HEK293 (cell line): Measurements from ENCODE around the gene SPACA6.

Experiments
- CTCF ChIA-PET: fragments of 350-600 bp; formaldehyde crosslinking; extraction: SDS; loops from one replicate; lab custom pipeline; 2021; ENCODE audit warnings: antibody characterized with exemption; lab: Yijun Ruan, JAX
- POLR2A ChIA-PET: fragments of 300-600 bp; formaldehyde crosslinking; extraction: SDS; loops from one replicate; lab custom pipeline; 2020; ENCODE audit warnings: antibody characterized with exemption, inconsistent platforms; lab: Yijun Ruan, JAX
- H3K27ac ChIP-seq: fragments of 200-500 bp; sonication (Bioruptor generic); 2 replicates; pipeline ENCODE4 v1.5.1; 2014; ENCODE audit warnings: low read depth, low read length, control low read depth, inconsistent platforms; ENCODE audit errors: extremely low read depth
- H3K36me3 ChIP-seq, 2 experiments: fragments of 200-500 bp in 1 of 2; sonication (Bioruptor generic) in 1 of 2; 1 replicate in 1 of 2; 2 replicates in 1 of 2; pipeline ENCODE4 v1.5.1; 2014 to 2017; ENCODE audit warnings: inconsistent platforms in 2 of 2, low read length in 2 of 2; ENCODE audit not compliant: control insufficient read depth in 2 of 2, insufficient read depth in 1 of 2
- H3K4me1 ChIP-seq: fragments of 200-500 bp; sonication (Bioruptor generic); 2 replicates; pipeline ENCODE4 v1.5.1; 2014; ENCODE audit warnings: mild to moderate bottlenecking, low read length, inconsistent platforms; ENCODE audit not compliant: control insufficient read depth, insufficient read depth
- H3K4me3 ChIP-seq: 2 replicates; pipeline ENCODE4 v1.5.1; 2011; ENCODE audit warnings: low read depth, mild to moderate bottlenecking, control low read depth, low read length, moderate library complexity
- H3K9me3 ChIP-seq: fragments of 200-500 bp; sonication (Bioruptor generic); 2 replicates; pipeline ENCODE4 v1.5.1; 2014; ENCODE audit warnings: low read depth, low read length, inconsistent platforms; ENCODE audit not compliant: control insufficient read depth, insufficient read depth
- KLF16 ChIP-seq: fragments of 450-650 bp; formaldehyde crosslinking; IDR thresholded peaks from 2 replicates; pipeline ENCODE4 v1.5.1; 2017; ENCODE audit warnings: missing biosample characterization, missing genetic modification characterization
- KLF7 ChIP-seq: fragments of 450-650 bp; formaldehyde crosslinking; IDR thresholded peaks from 2 replicates; pipeline ENCODE4 v1.5.1; 2016; ENCODE audit warnings: missing biosample characterization, missing genetic modification characterization, borderline replicate concordance
- MZF1 ChIP-seq: fragments of 450-650 bp; formaldehyde crosslinking; IDR thresholded peaks from 2 replicates; pipeline ENCODE4 v1.5.1; 2017; ENCODE audit warnings: missing biosample characterization, missing genetic modification characterization, borderline replicate concordance
- REPIN1 ChIP-seq: fragments of 450-650 bp; formaldehyde crosslinking; IDR thresholded peaks from 2 replicates; pipeline ENCODE4 v1.5.1; 2017; ENCODE audit warnings: missing biosample characterization, missing genetic modification characterization, low read depth
- SETDB1 ChIP-seq: IDR thresholded peaks from one replicate; pipeline ENCODE4 v1.6.1; 2017; ENCODE audit warnings: mild to moderate bottlenecking, low read length, moderate library complexity, mixed read lengths; ENCODE audit not compliant: insufficient read length
- ZIC2 ChIP-seq: fragments of 450-650 bp; formaldehyde crosslinking; IDR thresholded peaks from 2 replicates; pipeline ENCODE4 v1.5.1; 2016; ENCODE audit warnings: missing biosample characterization, missing genetic modification characterization
- ZNF112 ChIP-seq: fragments of 450-650 bp; formaldehyde crosslinking; IDR thresholded peaks from 2 replicates; pipeline ENCODE4 v1.5.0; 2017; ENCODE audit warnings: missing biosample characterization, missing genetic modification characterization
- ZNF169 ChIP-seq: fragments of 450-650 bp; formaldehyde crosslinking; IDR thresholded peaks from 2 replicates; pipeline ENCODE4 v1.5.1; 2016; ENCODE audit warnings: missing biosample characterization, missing genetic modification characterization
- ZNF175 ChIP-seq: fragments of 450-650 bp; formaldehyde crosslinking; IDR thresholded peaks from 2 replicates; pipeline ENCODE4 v1.5.1; 2016; ENCODE audit warnings: missing biosample characterization, missing genetic modification characterization
- ZNF19 ChIP-seq: fragments of 450-650 bp; formaldehyde crosslinking; IDR thresholded peaks from 2 replicates; pipeline ENCODE4; 2016; ENCODE audit warnings: missing biosample characterization, missing genetic modification characterization, low read depth
- ZNF211 ChIP-seq: fragments of 450-650 bp; formaldehyde crosslinking; IDR thresholded peaks from 2 replicates; pipeline ENCODE4 v1.5.1; 2016; ENCODE audit warnings: low read depth, missing biosample characterization, missing genetic modification characterization
- ZNF311 ChIP-seq: fragments of 450-650 bp; formaldehyde crosslinking; IDR thresholded peaks from 2 replicates; pipeline ENCODE4 v1.5.1; 2017; ENCODE audit warnings: missing biosample characterization, missing genetic modification characterization, borderline replicate concordance
- ZNF324 ChIP-seq: fragments of 450-650 bp; formaldehyde crosslinking; IDR thresholded peaks from 2 replicates; pipeline ENCODE4 v1.5.1; 2016; ENCODE audit warnings: missing biosample characterization, missing genetic modification characterization
- ZNF366 ChIP-seq: fragments of 450-650 bp; formaldehyde crosslinking; conservative IDR thresholded peaks from 2 replicates; pipeline ENCODE4 v1.5.1; 2016; ENCODE audit warnings: missing biosample characterization, missing genetic modification characterization
- ZNF416 ChIP-seq: fragments of 450-650 bp; formaldehyde crosslinking; IDR thresholded peaks from 2 replicates; pipeline ENCODE4 v1.5.1; 2016; ENCODE audit warnings: missing biosample characterization, missing genetic modification characterization
- ZNF423 ChIP-seq: fragments of 450-650 bp; formaldehyde crosslinking; IDR thresholded peaks from 2 replicates; pipeline ENCODE4 v1.5.1; 2016; ENCODE audit warnings: missing biosample characterization, missing genetic modification characterization
- ZNF530 ChIP-seq: fragments of 450-650 bp; formaldehyde crosslinking; IDR thresholded peaks from 2 replicates; pipeline ENCODE4 v1.5.1; 2016; ENCODE audit warnings: low read depth, missing biosample characterization, missing genetic modification characterization
- ZNF555 ChIP-seq: fragments of 450-650 bp; formaldehyde crosslinking; conservative IDR thresholded peaks from 2 replicates; pipeline ENCODE4 v1.5.1; 2017; ENCODE audit warnings: missing biosample characterization, mild to moderate bottlenecking, missing genetic modification characterization, inconsistent platforms
- ZNF664 ChIP-seq: fragments of 450-650 bp; formaldehyde crosslinking; IDR thresholded peaks from 2 replicates; pipeline ENCODE4 v1.5.1; 2016; ENCODE audit warnings: missing biosample characterization, missing genetic modification characterization
- ZNF701 ChIP-seq: fragments of 450-650 bp; formaldehyde crosslinking; IDR thresholded peaks from 2 replicates; pipeline ENCODE4 v1.5.1; 2016; ENCODE audit warnings: missing biosample characterization, missing genetic modification characterization
- ZSCAN23 ChIP-seq: fragments of 450-650 bp; formaldehyde crosslinking; IDR thresholded peaks from 2 replicates; pipeline ENCODE4 v1.5.1; 2016; ENCODE audit warnings: missing biosample characterization, missing genetic modification characterization
- ZXDB ChIP-seq: fragments of 450-650 bp; formaldehyde crosslinking; IDR thresholded peaks from 2 replicates; pipeline ENCODE4 v1.5.1; 2016; ENCODE audit warnings: missing biosample characterization, missing genetic modification characterization
- TF ChIP-seq, protein P1 (sequence below): fragments of 450-650 bp; formaldehyde crosslinking; IDR thresholded peaks from 2 replicates; pipeline ENCODE4 v1.5.1; 2017; ENCODE audit warnings: missing biosample characterization, missing genetic modification characterization
- TF ChIP-seq, protein P2 (sequence below): fragments of 450-650 bp; formaldehyde crosslinking; IDR thresholded peaks from 2 replicates; pipeline ENCODE4 v1.5.1; 2016; ENCODE audit warnings: missing biosample characterization, missing genetic modification characterization
- TF ChIP-seq, protein P3 (sequence below): fragments of 450-650 bp; formaldehyde crosslinking; conservative IDR thresholded peaks from 2 replicates; pipeline ENCODE4 v1.5.1; 2016; ENCODE audit warnings: low read depth, missing biosample characterization, missing genetic modification characterization
- TF ChIP-seq, protein P4 (sequence below): fragments of 450-650 bp; formaldehyde crosslinking; IDR thresholded peaks from 2 replicates; pipeline ENCODE4 v1.5.1; 2016; ENCODE audit warnings: missing biosample characterization, missing genetic modification characterization

Gene SPACA6

DNA sequence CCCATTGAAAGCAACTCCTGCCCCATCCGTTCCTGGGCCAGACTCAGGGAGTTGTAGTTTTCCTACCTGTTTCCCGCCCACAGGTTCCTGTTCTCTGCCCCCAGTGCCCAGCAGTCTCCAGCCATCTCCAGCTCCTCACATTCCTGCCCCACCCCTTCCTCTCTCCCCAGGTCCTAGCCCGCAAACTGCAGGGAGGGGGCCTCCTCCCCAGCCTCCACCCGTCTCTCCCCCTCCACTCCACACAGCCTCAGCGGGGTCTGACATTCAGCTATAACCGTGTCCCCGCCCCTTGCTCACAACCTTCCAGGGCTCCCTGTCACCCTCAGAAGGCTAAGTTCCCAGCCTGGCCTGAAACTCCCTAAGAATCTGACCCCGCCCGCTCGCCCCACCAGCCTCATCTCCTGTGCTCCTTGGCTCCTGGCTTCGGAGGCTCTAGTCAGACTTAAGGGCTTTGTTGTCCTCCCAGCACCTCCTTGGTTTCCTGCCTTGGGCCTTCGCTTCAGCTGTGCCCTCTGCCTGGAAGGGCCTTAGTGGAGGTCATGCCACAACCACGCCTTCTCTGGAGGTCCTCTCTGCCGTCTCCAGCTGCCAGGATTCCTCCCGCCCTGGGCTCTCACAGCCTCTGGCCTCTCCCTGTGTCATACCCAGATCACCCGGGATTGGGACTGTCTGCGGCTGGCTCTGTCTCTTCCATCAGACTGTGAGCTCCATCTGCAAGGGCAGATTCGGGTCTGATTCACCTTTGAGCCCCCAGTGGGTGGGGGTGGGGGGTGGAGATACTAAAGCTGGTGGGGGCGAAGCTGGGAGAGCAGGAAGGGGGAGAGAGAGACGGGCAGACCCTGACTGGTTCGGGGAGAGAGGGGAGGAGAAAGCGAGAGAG is 5.1 kb upstream of the SPACA6 start (continued):
- TF ChIP-seq ZIC2 (tag by site-specific recombination) (peak; percentile 93), ZNF175 (tag by site-specific recombination) (no peak), ZNF324 (tag by site-specific recombination) (no peak), ZNF530 (tag by site-specific recombination) (no peak), ZNF169 (tag by site-specific recombination) (no peak), ZSCAN23 (tag by site-specific recombination) (no peak), KLF16 (tag by site-specific recombination) (no peak), ZNF311 (tag by site-specific recombination) (no peak), ZXDB (tag by site-specific recombination) (no peak), KLF7 (tag by site-specific recombination) (peak; percentile 32; the same call in 1 of the 2 replicates), SETDB1 (no peak), ZNF664 (tag by site-specific recombination) (no peak)
- TF ChIP-seq, protein P1, sequence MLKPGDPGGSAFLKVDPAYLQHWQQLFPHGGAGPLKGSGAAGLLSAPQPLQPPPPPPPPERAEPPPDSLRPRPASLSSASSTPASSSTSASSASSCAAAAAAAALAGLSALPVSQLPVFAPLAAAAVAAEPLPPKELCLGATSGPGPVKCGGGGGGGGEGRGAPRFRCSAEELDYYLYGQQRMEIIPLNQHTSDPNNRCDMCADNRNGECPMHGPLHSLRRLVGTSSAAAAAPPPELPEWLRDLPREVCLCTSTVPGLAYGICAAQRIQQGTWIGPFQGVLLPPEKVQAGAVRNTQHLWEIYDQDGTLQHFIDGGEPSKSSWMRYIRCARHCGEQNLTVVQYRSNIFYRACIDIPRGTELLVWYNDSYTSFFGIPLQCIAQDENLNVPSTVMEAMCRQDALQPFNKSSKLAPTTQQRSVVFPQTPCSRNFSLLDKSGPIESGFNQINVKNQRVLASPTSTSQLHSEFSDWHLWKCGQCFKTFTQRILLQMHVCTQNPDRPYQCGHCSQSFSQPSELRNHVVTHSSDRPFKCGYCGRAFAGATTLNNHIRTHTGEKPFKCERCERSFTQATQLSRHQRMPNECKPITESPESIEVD (tag by site-specific recombination): no peak

DNA sequence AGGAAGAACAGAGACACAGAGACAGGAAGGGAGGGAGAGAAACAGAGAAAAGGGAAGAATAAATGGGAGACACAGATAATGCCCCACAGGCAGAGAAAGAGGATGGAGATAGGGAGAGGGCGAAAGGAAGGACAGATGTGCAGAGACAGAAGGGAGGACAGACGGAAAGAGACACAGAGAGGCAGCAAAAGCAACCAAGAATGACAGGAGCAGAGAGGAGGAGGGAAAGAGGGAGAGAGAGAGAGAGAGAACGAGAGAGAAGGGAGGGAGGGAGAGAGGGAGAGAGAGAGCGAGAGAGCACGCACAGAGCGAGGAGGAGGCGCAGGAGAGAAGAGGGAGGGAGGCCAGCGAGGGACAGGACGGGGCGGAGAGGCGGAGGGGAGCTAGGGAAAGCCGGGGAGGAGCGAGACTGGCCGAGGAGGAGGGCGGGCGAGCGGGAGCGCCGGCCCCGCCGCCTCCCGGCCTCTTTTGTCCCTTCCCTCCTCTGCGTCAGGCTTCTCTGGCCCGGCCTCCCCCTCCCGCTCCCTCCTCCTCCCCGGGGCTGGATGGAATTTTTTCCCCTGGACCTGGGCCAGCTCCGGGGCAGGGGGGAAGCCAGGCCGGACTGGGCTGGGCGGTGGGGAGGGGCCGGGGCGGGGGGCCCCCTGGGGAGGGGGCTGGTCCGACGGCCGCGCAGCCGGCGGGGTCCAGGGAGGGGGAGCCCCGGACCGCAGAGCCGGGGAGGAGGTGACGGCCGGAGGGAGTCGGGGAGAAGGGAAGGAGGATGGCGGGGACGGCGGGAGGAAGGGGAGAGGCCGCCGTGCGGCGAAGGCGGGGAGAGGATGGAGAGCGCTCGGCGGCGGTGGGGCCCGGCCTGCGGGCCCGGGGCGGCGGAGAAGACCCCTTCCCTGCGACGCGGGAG is 4.2 kb upstream of the SPACA6 start:
- peaks cover 17% of the 10 kb centered on the region for H3K4me1 ChIP-seq
- peak overlapping the region; percentile 91 for H3K27ac ChIP-seq
- peaks cover 3 to 10% of the 10 kb centered on the region in 2 experiments; a peak in 2 of 3 replicates for H3K36me3 ChIP-seq
- H3K4me3 ChIP-seq: peak overlapping the region; percentile 83
- ChIA-PET CTCF (interaction anchor here (0.6 to 2.6 kb wide), 8 partner anchors 9 to 145 kb away, joined by 3 to 20 read pairs (median 4); no protein-coding TSS in a partner anchor), POLR2A (interaction anchor here (0.5 to 2.2 kb wide), 17 partner anchors 9 to 501 kb away, joined by 3 to 30 read pairs (median 4); partner anchors contain the start of genes PPP2R1A and ZNF175)
- H3K9me3 ChIP-seq: no peaks in the 10 kb centered on the region
- TF ChIP-seq REPIN1 (tag by site-specific recombination) (peak; percentile 70), ZNF112 (no peak; the same call in 1 of the 2 replicates), ZNF366 (tag by site-specific recombination) (peak; percentile 100), ZNF19 (tag by site-specific recombination) (peak; percentile 77; the same call in 1 of the 2 replicates), ZNF701 (peak; percentile 78; the same call in 1 of the 2 replicates), ZNF416 (tag by site-specific recombination) (no peak), SETDB1 (no peak), ZSCAN23 (tag by site-specific recombination) (peak; percentile 68; the same call in 1 of the 2 replicates), MZF1 (peak; percentile 71; the same call in 1 of the 2 replicates), ZNF555 (no peak), ZNF211 (no peak), ZNF423 (tag by site-specific recombination) (no peak)
- TF ChIP-seq, protein P2, sequence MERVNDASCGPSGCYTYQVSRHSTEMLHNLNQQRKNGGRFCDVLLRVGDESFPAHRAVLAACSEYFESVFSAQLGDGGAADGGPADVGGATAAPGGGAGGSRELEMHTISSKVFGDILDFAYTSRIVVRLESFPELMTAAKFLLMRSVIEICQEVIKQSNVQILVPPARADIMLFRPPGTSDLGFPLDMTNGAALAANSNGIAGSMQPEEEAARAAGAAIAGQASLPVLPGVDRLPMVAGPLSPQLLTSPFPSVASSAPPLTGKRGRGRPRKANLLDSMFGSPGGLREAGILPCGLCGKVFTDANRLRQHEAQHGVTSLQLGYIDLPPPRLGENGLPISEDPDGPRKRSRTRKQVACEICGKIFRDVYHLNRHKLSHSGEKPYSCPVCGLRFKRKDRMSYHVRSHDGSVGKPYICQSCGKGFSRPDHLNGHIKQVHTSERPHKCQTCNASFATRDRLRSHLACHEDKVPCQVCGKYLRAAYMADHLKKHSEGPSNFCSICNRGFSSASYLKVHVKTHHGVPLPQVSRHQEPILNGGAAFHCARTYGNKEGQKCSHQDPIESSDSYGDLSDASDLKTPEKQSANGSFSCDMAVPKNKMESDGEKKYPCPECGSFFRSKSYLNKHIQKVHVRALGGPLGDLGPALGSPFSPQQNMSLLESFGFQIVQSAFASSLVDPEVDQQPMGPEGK (tag by site-specific recombination): peak; percentile 85; the same call in 1 of the 2 replicates
- TF ChIP-seq, protein P3, sequence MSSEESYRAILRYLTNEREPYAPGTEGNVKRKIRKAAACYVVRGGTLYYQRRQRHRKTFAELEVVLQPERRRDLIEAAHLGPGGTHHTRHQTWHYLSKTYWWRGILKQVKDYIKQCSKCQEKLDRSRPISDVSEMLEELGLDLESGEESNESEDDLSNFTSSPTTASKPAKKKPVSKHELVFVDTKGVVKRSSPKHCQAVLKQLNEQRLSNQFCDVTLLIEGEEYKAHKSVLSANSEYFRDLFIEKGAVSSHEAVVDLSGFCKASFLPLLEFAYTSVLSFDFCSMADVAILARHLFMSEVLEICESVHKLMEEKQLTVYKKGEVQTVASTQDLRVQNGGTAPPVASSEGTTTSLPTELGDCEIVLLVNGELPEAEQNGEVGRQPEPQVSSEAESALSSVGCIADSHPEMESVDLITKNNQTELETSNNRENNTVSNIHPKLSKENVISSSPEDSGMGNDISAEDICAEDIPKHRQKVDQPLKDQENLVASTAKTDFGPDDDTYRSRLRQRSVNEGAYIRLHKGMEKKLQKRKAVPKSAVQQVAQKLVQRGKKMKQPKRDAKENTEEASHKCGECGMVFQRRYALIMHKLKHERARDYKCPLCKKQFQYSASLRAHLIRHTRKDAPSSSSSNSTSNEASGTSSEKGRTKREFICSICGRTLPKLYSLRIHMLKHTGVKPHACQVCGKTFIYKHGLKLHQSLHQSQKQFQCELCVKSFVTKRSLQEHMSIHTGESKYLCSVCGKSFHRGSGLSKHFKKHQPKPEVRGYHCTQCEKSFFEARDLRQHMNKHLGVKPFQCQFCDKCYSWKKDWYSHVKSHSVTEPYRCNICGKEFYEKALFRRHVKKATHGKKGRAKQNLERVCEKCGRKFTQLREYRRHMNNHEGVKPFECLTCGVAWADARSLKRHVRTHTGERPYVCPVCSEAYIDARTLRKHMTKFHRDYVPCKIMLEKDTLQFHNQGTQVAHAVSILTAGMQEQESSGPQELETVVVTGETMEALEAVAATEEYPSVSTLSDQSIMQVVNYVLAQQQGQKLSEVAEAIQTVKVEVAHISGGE (tag by site-specific recombination): peak; percentile 92
- TF ChIP-seq, protein P4, sequence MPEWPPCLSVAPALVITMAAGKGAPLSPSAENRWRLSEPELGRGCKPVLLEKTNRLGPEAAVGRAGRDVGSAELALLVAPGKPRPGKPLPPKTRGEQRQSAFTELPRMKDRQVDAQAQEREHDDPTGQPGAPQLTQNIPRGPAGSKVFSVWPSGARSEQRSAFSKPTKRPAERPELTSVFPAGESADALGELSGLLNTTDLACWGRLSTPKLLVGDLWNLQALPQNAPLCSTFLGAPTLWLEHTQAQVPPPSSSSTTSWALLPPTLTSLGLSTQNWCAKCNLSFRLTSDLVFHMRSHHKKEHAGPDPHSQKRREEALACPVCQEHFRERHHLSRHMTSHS (tag by site-specific recombination): no peak
